HG02943 (cell line): ENCODE data around the gene PDPR.
"Not testable (repeated sequence)": the region's sequence is repeated elsewhere in the genome, so short reads cannot be mapped to it uniquely, and the experiment has no call there.

ENCODE experiments used
- ATAC-seq: cut with Tn5 transposase; IDR thresholded peaks from one replicate; pipeline ENCODE4 v1.9.1; 2021; ENCODE audit warnings: mild to moderate bottlenecking, low read depth, moderate library complexity; ENCODE audit not compliant: unreplicated experiment

Gene PDPR

DNA sequence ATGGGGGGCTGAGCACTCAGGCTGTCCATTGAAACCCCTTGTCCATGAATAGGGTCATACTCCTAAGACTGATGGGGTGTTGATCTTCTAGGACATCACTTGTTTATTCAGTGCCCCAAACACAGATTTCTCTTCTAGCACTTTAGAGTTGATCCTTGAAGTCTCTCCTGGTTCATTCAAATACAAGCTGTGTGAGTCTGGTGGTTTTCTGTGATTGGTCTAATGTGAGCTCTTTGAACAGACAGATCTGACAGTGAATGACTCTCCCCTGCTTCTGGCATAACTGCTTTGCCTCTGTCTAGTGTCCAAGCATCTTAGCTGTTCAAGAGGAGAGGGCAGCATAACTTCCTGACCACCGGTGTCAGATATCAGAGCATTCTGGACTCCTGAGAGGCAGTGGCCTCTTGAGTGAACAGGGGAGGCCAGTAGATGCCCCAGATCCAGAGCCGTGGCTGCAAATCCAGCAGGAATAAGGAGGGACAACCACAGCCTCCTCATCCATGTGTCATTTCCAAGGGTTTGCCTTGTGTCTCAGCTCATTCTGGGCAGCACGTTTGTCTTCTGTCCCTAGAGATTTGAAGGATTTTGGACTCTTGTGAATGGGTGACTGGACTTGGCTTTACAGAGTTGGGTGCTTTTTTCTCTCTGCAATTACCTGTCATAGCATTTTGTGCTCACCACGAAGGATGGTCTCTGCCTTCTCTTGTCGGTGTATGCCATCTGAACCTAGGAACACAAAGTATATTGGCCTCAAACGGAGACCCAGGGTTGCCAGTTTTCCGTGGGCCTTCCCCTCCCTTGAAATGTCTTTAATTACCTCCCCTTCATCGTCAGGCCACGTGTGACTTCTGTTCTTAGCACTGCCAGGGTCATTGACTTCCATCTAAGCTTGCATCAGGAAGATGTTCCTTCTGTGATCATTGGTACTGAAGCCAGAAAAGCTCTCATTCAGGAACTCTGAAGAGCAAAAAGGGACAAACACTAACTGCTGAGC lies 45.5 kb downstream of the PDPR start:
- no peak for ATAC-seq

DNA sequence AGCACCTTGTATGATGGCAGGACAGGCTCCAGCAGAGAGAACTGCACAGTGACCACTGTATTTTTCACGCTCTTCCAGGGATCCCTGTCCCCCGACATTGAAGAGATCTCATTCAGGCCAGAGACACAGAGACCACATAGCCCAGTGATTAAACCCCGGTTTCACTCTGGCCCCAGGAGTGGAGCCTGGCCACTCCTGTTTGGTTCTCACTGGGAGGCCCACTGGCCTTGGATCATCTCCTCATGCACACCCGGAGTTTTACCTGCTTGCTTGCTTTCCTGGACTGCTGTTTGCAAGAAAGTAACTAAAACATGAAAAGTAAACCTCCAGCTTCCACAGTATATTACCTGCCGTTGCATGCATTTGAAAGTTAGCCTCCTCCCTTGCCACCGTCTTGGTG lies 46.3 kb downstream of the PDPR start:
- no peak for ATAC-seq

DNA sequence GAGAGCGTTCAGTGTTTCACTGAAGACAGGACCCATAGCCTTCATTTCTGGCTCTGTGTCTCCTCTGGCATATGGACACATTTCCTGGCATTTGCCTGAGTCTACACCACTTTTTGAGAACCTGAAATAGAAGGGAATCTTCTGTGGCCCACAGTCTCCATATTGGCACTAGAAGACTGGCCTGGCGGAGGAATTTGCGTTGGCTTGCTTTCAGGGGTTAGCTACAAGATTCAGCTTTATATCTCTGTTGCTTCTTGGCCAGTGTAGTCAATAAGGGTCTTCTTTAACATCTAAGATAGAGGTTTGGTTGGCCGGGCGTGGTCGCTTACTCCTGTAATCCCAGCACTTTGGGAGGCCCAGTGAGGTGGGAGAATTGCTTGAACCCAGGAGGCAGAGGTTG lies 46.7 kb downstream of the PDPR start:
- ATAC-seq, result no peak

DNA sequence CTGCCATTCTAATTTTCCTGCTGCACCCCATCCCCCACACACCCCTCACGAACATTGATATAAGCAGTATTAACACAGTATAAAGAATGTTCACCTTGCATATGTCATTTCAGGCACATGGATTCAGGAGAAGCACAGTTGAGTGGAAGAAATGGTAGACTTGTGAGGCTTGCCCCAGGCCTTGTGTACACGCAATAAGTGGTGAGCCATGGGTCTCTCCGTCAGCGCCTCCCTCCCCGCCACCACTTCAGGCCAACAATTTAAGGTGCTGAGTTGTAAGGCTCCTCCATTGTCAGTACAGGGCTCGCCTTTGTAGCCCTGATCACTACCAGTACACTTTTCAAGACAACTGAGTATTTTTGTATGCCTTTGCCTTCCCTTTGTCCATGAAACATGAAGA lies 47.2 kb downstream of the PDPR start:
- ATAC-seq, result no peak

DNA sequence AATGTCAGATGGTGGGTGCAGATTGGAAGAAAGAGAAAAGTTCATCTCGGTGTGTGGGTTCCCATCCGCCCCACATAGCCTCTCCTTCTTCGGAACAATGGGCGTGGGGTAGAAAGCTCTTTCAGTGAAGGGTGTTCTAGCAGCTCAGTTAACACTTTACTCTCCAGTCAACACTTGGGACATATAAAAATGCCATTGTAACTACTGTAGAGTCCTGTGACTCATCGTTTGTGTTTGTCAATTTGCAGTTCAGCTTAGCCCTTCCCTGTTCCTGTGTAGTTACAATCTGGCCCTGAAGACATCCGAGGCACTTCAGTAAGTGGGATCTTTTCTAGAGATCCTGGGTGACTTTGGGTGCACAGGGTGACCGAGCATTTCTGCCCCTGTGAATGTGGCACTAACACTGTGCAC lies 47.9 kb downstream of the PDPR start:
- no peak for ATAC-seq

DNA sequence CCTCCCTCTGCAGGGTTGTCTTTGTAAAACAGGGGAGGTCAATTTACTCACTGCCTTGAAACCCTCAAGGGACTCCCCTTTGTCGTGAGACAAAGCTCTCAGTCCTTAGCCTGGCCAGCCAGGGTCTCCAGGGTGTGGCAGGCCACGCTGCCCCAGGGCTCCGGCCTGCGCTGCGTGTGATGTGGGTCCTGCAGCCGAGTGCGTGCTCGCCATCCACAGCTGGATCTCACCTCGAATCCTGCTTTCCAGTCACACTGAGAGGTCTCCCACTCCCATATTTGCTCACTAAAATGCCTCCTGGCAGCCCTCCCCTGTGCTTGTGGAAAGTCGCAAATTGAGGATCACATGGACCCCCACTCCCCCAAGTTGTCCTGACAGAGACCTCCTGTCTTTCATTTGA lies 49.5 kb downstream of the PDPR start:
- ATAC-seq, result no peak

DNA sequence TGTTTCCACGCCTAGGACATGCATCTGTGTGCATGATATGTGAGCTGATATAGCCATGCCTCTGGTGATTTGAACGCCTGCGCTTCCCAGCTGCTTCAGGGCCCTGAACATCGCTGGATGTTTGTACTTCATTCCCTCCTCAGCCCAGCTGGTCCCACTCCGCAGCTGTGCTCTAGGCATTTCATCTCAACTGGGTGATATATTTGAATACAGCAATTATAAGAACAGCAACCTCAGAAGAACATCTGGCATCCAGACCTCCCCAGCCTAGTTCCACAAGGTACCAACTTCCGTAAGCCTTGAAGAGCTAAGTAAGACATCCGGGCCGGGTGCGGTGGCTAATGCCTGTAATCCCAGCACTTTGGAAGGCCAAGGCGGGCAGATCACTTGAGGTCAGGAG lies 52.6 kb downstream of the PDPR start:
- ATAC-seq, result not testable (repeated sequence)

DNA sequence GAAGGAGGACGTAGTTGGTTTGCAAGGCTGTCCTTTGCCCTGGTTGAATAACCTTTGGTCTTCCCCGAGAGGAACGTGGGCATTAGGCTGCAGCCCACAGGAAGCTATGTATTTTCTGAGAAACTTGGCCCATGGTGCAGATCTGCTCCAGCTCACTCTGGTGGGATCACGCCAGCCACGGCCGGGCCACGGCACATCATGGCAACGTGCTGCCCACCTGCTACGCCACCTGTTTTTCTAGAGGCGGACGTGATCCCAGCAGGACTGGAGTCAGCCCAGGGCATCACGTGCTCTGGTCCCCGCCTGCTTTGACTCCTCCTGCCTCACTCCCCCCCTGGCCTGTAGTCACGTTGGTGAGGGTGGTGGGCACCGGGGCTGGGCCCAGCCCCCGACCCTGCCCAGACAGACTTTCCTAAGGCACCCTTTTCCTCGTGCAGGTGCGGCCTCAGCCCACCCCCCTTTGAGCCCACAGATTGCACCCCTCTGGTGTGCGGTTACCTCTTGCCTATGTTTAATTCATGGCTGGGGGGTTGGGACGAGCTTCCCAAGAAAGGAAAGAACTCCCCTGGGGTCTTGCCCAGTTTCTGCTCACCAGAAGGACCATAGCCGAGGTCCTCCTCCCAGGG lies 59.2 kb downstream of the PDPR start, which contains the start of gene CLEC18C:
Gene CLEC18C, plus strand, starts transcription at position 576 of the 626 bp plus-strand sequence. CDS start 492 bp downstream, outside the sequence.
- not testable (repeated sequence) for ATAC-seq

DNA sequence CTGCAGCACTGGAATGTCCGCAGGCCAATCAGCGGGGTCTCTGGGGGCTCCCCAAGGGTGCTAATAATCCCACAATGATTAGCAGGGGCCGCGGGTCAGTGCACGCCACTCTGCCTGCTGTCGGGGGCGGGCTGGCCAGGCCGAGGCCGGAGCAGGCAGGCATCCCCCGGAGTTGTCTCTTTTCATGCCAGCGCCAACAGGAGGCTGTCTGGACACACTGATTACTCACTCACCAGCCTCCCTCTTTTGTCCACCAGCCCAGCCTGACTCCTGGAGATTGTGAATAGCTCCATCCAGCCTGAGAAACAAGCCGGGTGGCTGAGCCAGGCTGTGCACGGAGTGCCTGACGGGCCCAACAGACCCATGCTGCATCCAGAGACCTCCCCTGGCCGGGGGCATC lies 59.8 kb downstream of the PDPR start:
- not testable (repeated sequence) for ATAC-seq

DNA sequence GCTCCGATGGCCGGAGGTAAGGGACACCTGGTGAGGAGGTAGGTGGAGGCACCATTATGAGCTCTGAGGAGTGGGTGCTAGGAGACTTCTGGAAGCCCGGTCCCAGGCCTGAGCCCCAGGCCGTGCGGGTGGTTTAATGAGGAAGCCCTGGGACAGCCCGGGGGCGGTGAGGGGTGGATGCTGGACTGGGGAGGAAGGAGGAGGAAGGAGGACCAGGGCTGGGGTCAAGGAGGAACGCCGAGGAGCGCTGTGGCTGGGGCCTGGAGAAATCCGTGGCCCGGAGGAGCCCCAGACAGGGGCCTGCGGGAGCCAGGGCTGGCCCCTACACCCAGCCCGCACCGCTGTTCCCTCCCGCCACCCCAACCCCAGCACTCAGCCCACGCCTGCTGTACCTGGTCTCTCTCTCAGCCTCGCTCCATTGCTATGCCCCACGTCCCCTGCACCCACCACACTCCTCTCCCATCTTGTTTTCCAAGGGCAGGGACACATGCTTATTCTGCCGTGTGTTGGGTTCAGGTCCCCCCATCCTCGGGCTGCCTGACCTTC lies 60.3 kb downstream of the PDPR start:
- not testable (repeated sequence) for ATAC-seq

DNA sequence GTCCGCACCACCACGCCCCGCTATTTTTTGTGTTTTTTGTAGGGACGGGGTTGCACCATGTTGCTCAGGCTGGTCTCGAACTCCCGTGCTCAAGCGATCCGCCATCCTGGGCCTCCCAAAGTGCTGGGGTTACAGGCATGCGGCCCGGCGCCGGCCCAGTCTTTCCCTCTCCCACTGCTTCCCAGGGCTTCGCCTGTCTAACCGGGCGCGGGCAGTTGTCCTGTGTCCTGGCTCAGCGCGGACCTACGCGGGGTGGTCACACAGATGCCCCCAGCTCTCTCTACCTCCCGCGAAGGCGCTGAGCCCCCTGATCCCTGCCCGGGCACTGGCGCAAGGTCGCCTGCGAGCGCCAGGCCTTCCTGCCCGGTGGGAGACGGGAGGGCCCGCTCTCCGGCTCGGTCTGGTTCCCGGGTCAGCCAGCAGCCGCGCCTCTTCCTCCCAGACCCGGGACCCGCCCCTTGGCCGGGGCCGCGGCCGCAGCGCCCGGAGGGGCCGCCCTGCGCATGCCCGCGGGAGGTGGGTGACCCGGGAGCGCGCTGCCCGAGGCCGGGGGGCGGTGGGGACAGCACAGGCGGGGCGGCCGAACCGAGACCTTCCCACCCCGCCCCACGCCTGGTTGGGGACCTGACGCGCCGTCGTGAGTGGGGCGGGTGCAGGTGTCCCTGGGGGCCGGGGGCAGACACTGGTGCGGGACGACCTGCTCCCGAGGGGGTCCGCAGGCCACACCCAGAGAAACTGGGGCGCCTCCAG lies 73.9 kb downstream of the PDPR start:
- ATAC-seq, result not testable (repeated sequence)

DNA sequence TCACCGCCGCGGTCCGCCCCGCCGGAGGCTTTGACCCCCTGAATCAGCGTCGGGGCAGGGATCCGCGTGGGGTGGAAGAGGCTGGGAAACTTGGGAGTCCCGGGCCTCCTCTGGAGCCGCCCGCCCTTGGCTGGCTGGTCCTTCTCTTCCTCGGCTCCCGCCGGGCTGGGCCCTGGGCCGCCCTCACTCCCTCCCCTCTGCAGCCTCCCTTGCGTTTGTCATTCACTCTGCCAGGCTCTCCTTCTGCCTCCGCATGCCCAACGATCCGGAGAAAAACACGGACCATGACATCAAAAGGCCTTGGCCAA lies 74.4 kb downstream of the PDPR start:
- not testable (repeated sequence) for ATAC-seq

DNA sequence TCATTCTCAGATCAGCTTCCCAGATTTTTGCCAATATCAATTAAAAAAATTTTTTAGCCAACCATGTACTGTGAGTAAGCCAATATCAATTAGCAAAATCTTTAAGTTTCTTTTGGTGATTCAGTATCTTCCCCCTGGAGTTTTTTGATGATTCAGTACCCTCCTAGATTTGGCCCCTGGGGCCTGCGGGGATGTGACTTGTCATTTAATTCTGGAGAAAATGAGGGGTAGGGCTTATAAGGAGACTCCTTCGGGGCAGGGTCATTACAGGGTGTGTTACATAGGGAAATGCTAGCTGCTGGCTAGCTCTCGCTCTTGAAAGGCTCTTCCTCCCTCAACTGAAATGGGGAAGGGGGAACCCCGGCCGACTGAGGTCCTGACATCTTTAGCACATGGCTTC lies 76.4 kb downstream of the PDPR start:
- not testable (repeated sequence) for ATAC-seq

DNA sequence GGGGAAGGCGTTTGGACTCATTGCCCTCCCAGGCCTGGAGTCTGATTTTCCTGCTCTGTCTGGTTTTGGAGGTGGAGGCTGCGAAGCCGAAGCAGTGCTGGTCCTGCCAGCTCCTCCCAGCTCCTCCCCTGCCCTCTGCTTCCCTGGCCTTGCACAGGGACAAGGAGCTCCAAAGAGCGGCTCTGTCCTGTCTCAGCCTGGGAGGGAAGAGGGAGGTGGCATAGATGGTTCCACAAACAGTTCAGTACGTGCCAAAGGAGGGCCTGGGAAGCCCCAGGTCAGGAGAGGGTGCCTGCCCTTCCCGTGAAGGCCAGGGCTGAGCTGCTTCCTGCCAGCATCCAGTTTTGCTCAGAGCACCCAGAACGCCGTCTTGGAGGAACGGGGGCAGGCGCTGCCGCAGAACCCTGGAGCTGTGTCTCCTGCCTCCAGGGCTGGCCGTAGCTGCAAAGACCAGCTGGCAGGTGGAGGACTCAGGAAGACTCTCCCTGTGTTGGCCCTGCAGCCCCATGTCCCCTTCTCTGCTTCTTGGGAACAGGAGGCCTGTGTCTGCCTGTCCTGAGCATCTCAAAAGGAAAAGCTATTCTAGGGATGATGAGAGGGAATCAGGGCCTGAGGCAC lies 82.7 kb downstream of the PDPR start:
- ATAC-seq, result not testable (repeated sequence)

DNA sequence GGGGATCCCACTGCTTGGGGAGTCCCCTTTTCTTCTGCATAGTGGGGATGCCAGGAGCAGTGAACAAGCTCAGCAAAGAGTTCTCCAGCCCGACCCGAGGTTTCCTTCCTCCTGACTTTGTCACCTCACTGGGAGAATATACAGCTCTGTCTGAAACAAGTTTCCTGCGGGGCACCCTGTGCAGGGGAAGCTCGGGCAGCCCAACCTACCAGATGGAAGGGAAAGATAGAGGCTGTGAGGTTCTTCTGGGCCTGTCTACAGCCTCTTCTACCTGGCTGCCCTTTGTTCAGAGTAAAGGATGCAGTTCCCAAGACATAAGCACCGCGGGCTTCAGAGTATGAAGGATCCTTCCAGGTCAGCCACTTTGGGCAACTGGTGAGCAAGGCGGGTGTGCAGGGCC lies 83.5 kb downstream of the PDPR start:
- not testable (repeated sequence) for ATAC-seq

DNA sequence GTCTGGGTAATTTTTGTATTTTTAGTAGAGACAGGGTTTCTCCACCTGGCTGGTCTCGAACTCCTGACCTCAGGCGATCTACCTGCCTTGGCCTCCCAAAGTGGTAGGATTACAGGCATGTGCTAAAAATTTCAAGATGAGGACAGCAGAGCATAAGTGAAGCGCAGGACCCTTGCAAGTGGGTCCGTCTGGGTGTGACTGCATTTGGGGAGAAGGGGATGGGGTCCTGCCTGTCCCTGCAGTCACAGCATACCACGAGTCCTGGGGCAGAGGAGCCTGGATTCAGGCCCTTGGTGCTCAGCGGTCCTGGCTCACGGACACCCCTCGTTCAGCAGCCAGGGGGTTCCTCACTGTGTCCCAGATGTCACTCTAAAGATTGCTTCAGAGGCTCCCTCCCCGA lies 84.1 kb downstream of the PDPR start:
- not testable (repeated sequence) for ATAC-seq

DNA sequence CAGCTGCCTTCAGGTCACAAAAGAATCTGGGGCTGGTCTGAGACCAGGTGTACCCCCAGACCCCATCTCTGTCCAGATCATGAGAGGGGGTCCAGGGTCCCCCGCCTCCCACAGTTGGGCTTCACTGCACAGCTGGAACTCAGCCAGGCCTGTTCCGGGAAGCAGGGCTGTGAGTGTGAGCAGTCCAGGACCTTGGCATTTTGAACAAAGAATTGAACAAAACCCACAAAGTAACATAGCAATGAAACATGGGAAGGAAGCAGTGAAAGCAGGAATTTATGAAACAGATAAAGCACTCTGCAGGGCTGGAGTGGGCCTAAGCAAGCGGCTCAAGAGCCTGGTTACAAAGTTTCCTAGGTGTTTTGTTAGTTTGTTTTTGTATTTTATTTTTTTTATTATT lies 84.5 kb downstream of the PDPR start:
- not testable (repeated sequence) for ATAC-seq

DNA sequence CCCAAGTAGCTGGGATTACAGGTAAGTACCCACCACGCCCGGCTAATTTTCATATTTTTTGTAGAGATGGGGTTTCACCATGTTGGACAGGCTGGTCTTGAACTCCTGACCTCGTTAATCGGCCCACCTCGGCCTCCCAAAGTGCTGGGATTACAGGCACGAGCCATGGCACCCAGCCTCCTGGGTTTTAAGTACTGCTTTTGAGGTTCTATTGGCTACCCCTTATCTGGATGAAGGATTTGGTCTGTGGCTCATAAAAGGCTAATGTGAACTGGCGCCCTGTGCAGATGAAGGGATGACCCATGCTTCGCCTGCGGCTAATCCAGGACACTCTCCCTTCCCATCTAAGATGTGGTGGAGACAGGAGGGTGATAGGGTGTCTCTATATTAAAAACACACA lies 85.0 kb downstream of the PDPR start:
- ATAC-seq, result not testable (repeated sequence)

DNA sequence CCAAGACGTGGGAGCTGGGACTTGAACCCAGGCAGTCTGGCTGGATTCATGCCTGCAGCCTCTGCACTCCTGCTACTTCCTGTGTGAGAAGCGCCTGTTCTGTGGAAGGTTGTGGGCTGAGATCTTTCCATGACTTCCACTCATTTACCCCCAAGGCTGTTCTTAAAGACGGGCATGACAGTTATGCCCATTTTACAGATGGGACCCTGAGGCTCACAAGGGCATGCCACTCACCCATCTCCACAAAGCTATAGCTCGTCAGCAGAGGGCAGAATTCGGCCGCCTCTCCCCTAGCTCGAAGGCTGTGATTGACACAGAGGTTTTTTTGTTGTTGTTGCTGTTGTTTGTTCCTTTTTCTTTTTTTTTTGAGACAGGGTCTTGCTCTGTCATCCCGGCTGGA lies 85.9 kb downstream of the PDPR start:
- not testable (repeated sequence) for ATAC-seq

DNA sequence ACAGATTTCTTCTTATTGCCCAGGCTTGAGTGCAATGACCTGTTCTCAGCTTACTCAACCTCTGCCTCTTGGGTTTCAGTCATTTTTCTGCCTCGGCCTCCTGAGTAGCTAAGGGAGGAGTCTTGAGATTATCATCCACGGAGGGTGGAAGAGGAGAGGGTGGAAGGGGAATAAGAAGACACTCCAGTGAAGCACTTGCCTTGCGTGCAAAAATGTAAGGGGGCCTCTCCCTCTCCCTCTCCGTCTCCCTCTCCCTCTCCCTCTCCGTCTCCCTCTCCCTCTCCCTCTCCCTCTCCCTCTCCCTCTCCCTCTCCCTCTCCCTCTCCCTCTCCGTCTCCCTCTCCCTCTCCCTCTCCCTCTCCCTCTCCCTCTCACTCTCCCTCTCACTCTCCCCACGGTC lies 89.4 kb downstream of the PDPR start:
- not testable (repeated sequence) for ATAC-seq
